ENCODE data around the gene CCDC158. TPM values are rescaled to one million over a fixed set of nuclear protein-coding genes. Genes with fewer than 3 reads are reported as not detected.
"Not testable (repeated sequence)": the region's sequence is repeated elsewhere in the genome, so short reads cannot be mapped to it uniquely, and the experiment has no call there.

CCDC158 gene
- total and polyA plus RNA-seq, 9 donors: 0.02 to 0.23 (median 0.15) TPM; not detected in 3

GRCh38 chr4:76292730-76293129 is 128.2 kb downstream of the CCDC158 start:
- Histone ChIP-seq H3K27ac (no peak overlapping the region), H3K27me3 (no peaks in the 10 kb centered on the region), H3K4me3 (no peak overlapping the region), H3K36me3 (no peaks in the 10 kb centered on the region), H3K4me1 (ENCODE audit: insufficient read depth) (no peaks in the 10 kb centered on the region), H3K9me3 (no peaks in the 10 kb centered on the region)
- no peak for DNase-seq
- intact Hi-C loops (cut with DNase I): no loop called here
- 92 to 94% (median 92%) methylated on average over 3 of the region's 3 CpGs for WGBS, 3 donors
- TF ChIP-seq CTCF (IDR thresholded peaks at IDR 0.05) (no peak), EP300 (IDR thresholded peaks at IDR 0.05) (no peak), POLR2A (IDR thresholded peaks at IDR 0.05) (no peak)

- H3K27ac ChIP-seq; H3K4me3 ChIP-seq; DNase-seq; H3K36me3 ChIP-seq; H3K4me1 ChIP-seq (ENCODE audit: insufficient read depth); intact Hi-C loops (cut with DNase I); H3K9me3 ChIP-seq; H3K27me3 ChIP-seq: not testable (repeated sequence)
- WGBS, 3 donors: 77 to 89% (median 81%) methylated on average over 3 of the region's 3 CpGs
Measured at GRCh38 chr4:76287811-76288210, 133.1 kb downstream of the CCDC158 start.

GRCh38 chr4:76283900-76284299 is 137.0 kb downstream of the CCDC158 start:
- 60 to 74% (median 69%) methylated on average over 4 of the region's 4 CpGs for WGBS, 3 donors
- no peaks in the 10 kb centered on the region for H3K36me3 ChIP-seq
- no peak for TF ChIP-seq CTCF (IDR thresholded peaks at IDR 0.05)
- TF ChIP-seq EP300 (IDR thresholded peaks at IDR 0.05): no peak
- TF ChIP-seq POLR2A (IDR thresholded peaks at IDR 0.05): no peak
- H3K27me3 ChIP-seq: no peaks in the 10 kb centered on the region
- H3K27ac ChIP-seq: no peak overlapping the region
- no peak overlapping the region for H3K4me3 ChIP-seq
- DNase-seq: no peak
- no peaks in the 10 kb centered on the region for H3K9me3 ChIP-seq
- no peaks in the 10 kb centered on the region for H3K4me1 ChIP-seq (ENCODE audit: insufficient read depth)
- intact Hi-C loops (cut with DNase I): no loop called here

GRCh38 chr4:76282941-76283689 is 137.8 kb downstream of the CCDC158 start:
- Histone ChIP-seq H3K9me3 (no peaks in the 10 kb centered on the region), H3K4me3 (no peak overlapping the region), H3K36me3 (no peaks in the 10 kb centered on the region), H3K27me3 (no peaks in the 10 kb centered on the region), H3K27ac (no peak overlapping the region), H3K4me1 (ENCODE audit: insufficient read depth) (no peaks in the 10 kb centered on the region)
- no peak for TF ChIP-seq EP300 (IDR thresholded peaks at IDR 0.05)
- TF ChIP-seq POLR2A (IDR thresholded peaks at IDR 0.05): no peak
- no peak for TF ChIP-seq CTCF (IDR thresholded peaks at IDR 0.05)
- DNase-seq: no peak
- intact Hi-C loops (cut with DNase I): no loop called here
- 51 to 78% (median 58%) methylated on average over 6 of the region's 6 CpGs for WGBS, 3 donors

- WGBS, 3 donors: 81 to 90% (median 88%) methylated on average over 6 of the region's 6 CpGs
- H3K27me3 ChIP-seq; H3K36me3 ChIP-seq; H3K4me3 ChIP-seq; H3K9me3 ChIP-seq; H3K4me1 ChIP-seq (ENCODE audit: insufficient read depth); H3K27ac ChIP-seq; intact Hi-C loops (cut with DNase I); DNase-seq: not testable (repeated sequence)
Measured at GRCh38 chr4:76281594-76281993, 139.3 kb downstream of the CCDC158 start.

All from ovary (tissue), 9 donors.